ENCODE data around the gene FHIT.

DNA sequence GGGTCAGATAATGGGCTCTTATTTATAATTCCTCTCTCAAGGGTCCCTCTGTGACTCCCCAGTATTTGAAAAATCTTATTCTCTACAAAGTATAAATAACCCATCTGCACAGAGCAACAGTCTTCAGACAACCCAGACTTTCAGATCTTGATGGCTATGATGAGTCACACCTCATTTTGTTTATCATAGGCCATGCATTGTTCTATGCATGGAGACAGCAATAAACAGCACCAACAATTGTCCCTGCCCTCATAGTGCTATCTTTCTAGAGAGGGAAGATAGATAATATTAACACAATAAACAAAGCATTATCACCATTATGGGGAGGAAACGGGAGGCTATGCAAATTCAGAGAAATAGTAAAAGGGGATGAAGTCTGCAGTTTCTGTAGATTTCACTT, 13.4 kb downstream of the FHIT start:
- TF ChIP-seq POLR2AphosphoS5 (IDR thresholded peaks at IDR 0.05) (no peak), CTCF (IDR thresholded peaks at IDR 0.05) (no peak)

All from esophagus muscularis mucosa (tissue), 3 donors.